Measurements from ENCODE around the gene ADAMTS14. TPM values are rescaled to one million over a fixed set of nuclear protein-coding genes. Genes with fewer than 3 reads are reported as not detected.

The ADAMTS14 gene, protein sequence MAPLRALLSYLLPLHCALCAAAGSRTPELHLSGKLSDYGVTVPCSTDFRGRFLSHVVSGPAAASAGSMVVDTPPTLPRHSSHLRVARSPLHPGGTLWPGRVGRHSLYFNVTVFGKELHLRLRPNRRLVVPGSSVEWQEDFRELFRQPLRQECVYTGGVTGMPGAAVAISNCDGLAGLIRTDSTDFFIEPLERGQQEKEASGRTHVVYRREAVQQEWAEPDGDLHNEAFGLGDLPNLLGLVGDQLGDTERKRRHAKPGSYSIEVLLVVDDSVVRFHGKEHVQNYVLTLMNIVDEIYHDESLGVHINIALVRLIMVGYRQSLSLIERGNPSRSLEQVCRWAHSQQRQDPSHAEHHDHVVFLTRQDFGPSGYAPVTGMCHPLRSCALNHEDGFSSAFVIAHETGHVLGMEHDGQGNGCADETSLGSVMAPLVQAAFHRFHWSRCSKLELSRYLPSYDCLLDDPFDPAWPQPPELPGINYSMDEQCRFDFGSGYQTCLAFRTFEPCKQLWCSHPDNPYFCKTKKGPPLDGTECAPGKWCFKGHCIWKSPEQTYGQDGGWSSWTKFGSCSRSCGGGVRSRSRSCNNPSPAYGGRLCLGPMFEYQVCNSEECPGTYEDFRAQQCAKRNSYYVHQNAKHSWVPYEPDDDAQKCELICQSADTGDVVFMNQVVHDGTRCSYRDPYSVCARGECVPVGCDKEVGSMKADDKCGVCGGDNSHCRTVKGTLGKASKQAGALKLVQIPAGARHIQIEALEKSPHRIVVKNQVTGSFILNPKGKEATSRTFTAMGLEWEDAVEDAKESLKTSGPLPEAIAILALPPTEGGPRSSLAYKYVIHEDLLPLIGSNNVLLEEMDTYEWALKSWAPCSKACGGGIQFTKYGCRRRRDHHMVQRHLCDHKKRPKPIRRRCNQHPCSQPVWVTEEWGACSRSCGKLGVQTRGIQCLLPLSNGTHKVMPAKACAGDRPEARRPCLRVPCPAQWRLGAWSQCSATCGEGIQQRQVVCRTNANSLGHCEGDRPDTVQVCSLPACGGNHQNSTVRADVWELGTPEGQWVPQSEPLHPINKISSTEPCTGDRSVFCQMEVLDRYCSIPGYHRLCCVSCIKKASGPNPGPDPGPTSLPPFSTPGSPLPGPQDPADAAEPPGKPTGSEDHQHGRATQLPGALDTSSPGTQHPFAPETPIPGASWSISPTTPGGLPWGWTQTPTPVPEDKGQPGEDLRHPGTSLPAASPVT
- 5.2 TPM for total RNA-seq

GRCh38 chr10:70672165-70673042, at the start of gene ADAMTS14:
ADAMTS14 (plus strand) TSS chr10:70672506; CDS start chr10:70672803, 297 bp downstream.

GRCh38 chr10:70785190-70785589, 112.9 kb downstream of the ADAMTS14 start, which contains the start of gene TBATA:
TBATA (minus strand) TSS chr10:70785377; CDS start chr10:70783379, 1,998 bp downstream.

Other genes starting within 250 kb of the ADAMTS14 start
- gene NODAL, start 230.8 kb upstream of the ADAMTS14 start, total RNA-seq: 1.3 TPM
- 11.7 TPM for gene PALD1, start 193.7 kb upstream of the ADAMTS14 start, total RNA-seq
- 0.71 TPM for gene PRF1, start 69.8 kb upstream of the ADAMTS14 start, total RNA-seq
- gene TBATA, start 112.9 kb downstream of the ADAMTS14 start, total RNA-seq: not detected
- 45.7 TPM for gene SGPL1, start 143.4 kb downstream of the ADAMTS14 start, total RNA-seq
- 39.8 TPM for gene PCBD1, start 216.1 kb downstream of the ADAMTS14 start, total RNA-seq